HG03095 (cell line): ENCODE results near the gene ANKRD45.
A peak's percentile ranks its signal among the peaks of the same experiment; 100 is the strongest.
"Not testable (repeated sequence)": the region's sequence is repeated elsewhere in the genome, so short reads cannot be mapped to it uniquely, and the experiment has no call there.

ENCODE experiments used
- ATAC-seq: cut with Tn5 transposase; IDR thresholded peaks from one replicate; pipeline ENCODE4 v1.9.1; 2021; ENCODE audit warnings: moderate library complexity; ENCODE audit not compliant: unreplicated experiment

Gene ANKRD45

GRCh38 chr1:173646656-173647055 lies 23.0 kb downstream of the ANKRD45 start:
- ATAC-seq: no peak

GRCh38 chr1:173642450-173643139 lies 27.1 kb downstream of the ANKRD45 start:
- not testable (repeated sequence) for ATAC-seq

- ATAC-seq: no peak
These were observed 30.5 kb downstream of the ANKRD45 start for GRCh38 chr1:173639102-173639501.

GRCh38 chr1:173638043-173639021 lies 31.3 kb downstream of the ANKRD45 start:
- no peak for ATAC-seq

GRCh38 chr1:173637236-173638042 lies 32.2 kb downstream of the ANKRD45 start:
- not testable (repeated sequence) for ATAC-seq

GRCh38 chr1:173635116-173635515 lies 34.5 kb downstream of the ANKRD45 start, which contains the start of gene TEX50:
Gene TEX50 (plus strand): TSS chr1:173635338. CDS start chr1:173635522, 184 bp downstream.
- no peak for ATAC-seq

- no peak for ATAC-seq
These were observed 40.8 kb downstream of the ANKRD45 start for GRCh38 chr1:173628888-173629287.

GRCh38 chr1:173627269-173627668 lies 42.4 kb downstream of the ANKRD45 start:
- no peak for ATAC-seq

GRCh38 chr1:173616859-173617258 lies 52.8 kb downstream of the ANKRD45 start:
- ATAC-seq: no peak

GRCh38 chr1:173613086-173613485 lies 56.6 kb downstream of the ANKRD45 start:
- not testable (repeated sequence) for ATAC-seq

- ATAC-seq: no peak
These were observed 61.0 kb downstream of the ANKRD45 start for GRCh38 chr1:173608503-173609216.

GRCh38 chr1:173603056-173603591 lies 66.5 kb downstream of the ANKRD45 start, which contains the start of gene SLC9C2:
Gene SLC9C2 (minus strand): TSS chr1:173603072. CDS start chr1:173601776, 1,296 bp downstream.
- no peak for ATAC-seq

GRCh38 chr1:173601588-173601987 lies 68.1 kb downstream of the ANKRD45 start:
- peak; percentile 55 for ATAC-seq

GRCh38 chr1:173596097-173596825 lies 73.4 kb downstream of the ANKRD45 start:
- no peak for ATAC-seq

GRCh38 chr1:173591138-173591537 lies 78.5 kb downstream of the ANKRD45 start:
- not testable (repeated sequence) for ATAC-seq

- ATAC-seq: no peak
These were observed 79.1 kb downstream of the ANKRD45 start for GRCh38 chr1:173590557-173590956.

- ATAC-seq: no peak
These were observed 88.1 kb downstream of the ANKRD45 start for GRCh38 chr1:173581383-173582079.

GRCh38 chr1:173580658-173581057 lies 89.0 kb downstream of the ANKRD45 start:
- no peak for ATAC-seq

- no peak for ATAC-seq
These were observed 89.6 kb downstream of the ANKRD45 start for GRCh38 chr1:173580071-173580470.
